Measurements from ENCODE around the gene CALR3.

CALR3 gene

DNA sequence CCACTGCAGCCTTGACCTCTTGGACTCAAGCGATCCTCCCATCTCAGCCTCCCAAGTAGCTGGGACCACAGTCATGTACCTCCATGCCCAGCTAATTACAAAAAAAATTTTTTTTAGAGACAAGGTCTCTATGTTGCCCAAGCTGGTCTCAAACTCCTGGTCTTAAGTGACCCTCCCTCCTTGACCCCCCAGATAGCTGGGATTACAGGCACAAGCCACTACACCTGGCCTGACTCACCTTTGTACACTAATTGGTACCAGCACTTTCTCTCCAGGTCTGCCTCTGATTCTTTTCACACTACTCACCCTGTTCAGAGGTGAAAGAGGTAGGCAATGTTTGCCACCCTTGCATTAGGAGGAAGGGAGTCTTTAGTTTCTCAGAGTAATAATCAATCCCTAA is 18.7 kb downstream of the CALR3 start:
- H3K27me3 ChIP-seq (ENCODE audit: control insufficient read depth, low read length): no peaks in the 10 kb centered on the region
- H3K36me3 ChIP-seq (ENCODE audit: control insufficient read depth, low read length): no peaks in the 10 kb centered on the region
- H3F3A ChIP-seq (ENCODE audit: control insufficient read depth, insufficient read depth): no peaks in the 10 kb centered on the region
- H3K9me2 ChIP-seq (replicated peaks; ENCODE audit: control insufficient read depth, low read length): no peaks in the 10 kb centered on the region
- no peaks in the 10 kb centered on the region; the same call in 1 of the 2 replicates for H3K9me3 ChIP-seq (ENCODE audit: control insufficient read depth, insufficient read depth, low read length)
- no peaks in the 10 kb centered on the region for H3K79me2 ChIP-seq (ENCODE audit: control insufficient read depth, low read length)
- no peaks in the 10 kb centered on the region for H4K20me1 ChIP-seq (ENCODE audit: control insufficient read depth, insufficient read depth, low read depth, low read length)
- H3K27ac ChIP-seq (ENCODE audit: low read depth, low read length): no peak overlapping the region
- peaks cover 2% of the 10 kb centered on the region; the same call in 1 of the 2 replicates for H3K4me1 ChIP-seq (ENCODE audit: control insufficient read depth, low read length)
- no peak overlapping the region for H3K4me3 ChIP-seq (ENCODE audit: low read length)
- H3K4me2 ChIP-seq (ENCODE audit: low read length): no peak overlapping the region
- TF ChIP-seq, protein P1, sequence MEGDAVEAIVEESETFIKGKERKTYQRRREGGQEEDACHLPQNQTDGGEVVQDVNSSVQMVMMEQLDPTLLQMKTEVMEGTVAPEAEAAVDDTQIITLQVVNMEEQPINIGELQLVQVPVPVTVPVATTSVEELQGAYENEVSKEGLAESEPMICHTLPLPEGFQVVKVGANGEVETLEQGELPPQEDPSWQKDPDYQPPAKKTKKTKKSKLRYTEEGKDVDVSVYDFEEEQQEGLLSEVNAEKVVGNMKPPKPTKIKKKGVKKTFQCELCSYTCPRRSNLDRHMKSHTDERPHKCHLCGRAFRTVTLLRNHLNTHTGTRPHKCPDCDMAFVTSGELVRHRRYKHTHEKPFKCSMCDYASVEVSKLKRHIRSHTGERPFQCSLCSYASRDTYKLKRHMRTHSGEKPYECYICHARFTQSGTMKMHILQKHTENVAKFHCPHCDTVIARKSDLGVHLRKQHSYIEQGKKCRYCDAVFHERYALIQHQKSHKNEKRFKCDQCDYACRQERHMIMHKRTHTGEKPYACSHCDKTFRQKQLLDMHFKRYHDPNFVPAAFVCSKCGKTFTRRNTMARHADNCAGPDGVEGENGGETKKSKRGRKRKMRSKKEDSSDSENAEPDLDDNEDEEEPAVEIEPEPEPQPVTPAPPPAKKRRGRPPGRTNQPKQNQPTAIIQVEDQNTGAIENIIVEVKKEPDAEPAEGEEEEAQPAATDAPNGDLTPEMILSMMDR (IDR thresholded peaks at IDR 0.05; ENCODE audit: low read depth, low read length, poor library complexity, severe bottlenecking): no peak
- no peak for TF ChIP-seq EZH2phosphoT487 (IDR thresholded peaks at IDR 0.05; ENCODE audit: borderline replicate concordance, low read length)

DNA sequence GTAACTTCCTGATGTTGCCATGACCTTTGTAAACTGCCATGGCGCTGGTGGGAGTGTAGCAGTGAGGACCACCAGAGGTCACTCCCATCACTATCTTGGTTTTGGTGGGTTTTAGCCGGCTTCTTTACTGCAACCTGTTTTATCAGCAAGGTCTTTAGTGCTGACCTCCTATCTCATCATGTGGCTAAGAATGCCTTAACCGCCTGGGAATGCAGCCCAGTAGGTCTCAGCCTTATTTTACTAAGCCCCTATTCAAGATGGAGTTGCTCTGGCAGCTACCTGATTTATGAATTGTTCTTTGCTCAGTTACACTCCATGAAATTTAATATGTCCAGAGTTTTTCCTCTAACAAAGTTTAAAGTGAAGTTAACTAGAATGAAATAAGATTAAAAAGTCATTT is 19.6 kb downstream of the CALR3 start:
- Histone ChIP-seq H3K4me2 (ENCODE audit: low read length) (no peak overlapping the region), H3K4me3 (ENCODE audit: low read length) (no peak overlapping the region), H4K20me1 (ENCODE audit: control insufficient read depth, insufficient read depth, low read depth, low read length) (no peaks in the 10 kb centered on the region), H3F3A (ENCODE audit: control insufficient read depth, insufficient read depth) (no peaks in the 10 kb centered on the region), H3K4me1 (ENCODE audit: control insufficient read depth, low read length) (peaks cover 4% of the 10 kb centered on the region; the same call in 1 of the 2 replicates), H3K79me2 (ENCODE audit: control insufficient read depth, low read length) (peaks cover 3% of the 10 kb centered on the region), H3K9me3 (ENCODE audit: control insufficient read depth, insufficient read depth, low read length) (no peaks in the 10 kb centered on the region; the same call in 1 of the 2 replicates), H3K27me3 (ENCODE audit: control insufficient read depth, low read length) (no peaks in the 10 kb centered on the region), H3K27ac (ENCODE audit: low read depth, low read length) (no peak overlapping the region), H3K36me3 (ENCODE audit: control insufficient read depth, low read length) (no peaks in the 10 kb centered on the region), H3K9me2 (replicated peaks; ENCODE audit: control insufficient read depth, low read length) (no peaks in the 10 kb centered on the region)
- no peak for TF ChIP-seq EZH2phosphoT487 (IDR thresholded peaks at IDR 0.05; ENCODE audit: borderline replicate concordance, low read length)
- TF ChIP-seq, protein P1 (IDR thresholded peaks at IDR 0.05; ENCODE audit: low read depth, low read length, poor library complexity, severe bottlenecking): no peak

DNA sequence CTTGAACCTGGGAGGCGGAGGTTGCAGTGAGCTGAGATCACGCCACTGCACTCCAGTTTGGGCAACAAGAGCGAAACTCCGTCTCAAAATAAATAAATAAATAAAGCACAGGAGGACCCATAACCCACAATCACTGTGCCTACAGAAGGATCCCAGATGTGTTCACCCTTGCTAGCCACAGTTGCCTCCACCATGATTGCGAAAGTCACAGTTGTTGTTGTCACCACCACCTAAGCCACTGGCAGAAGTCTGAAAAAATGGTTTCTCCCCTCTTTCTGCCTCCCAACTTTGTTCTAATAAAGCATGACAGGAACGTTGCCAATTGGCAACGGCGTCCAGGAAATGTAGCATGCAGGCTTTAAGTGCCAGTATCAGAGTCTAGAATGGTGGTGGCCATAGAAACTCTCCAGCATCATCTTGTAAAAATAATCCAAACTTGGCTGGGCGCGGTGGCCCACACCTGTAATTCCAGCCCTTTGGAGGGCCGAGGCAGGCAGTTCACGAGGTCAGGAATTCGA is 22.0 kb downstream of the CALR3 start:
- no peaks in the 10 kb centered on the region; the same call in 1 of the 2 replicates for H3K9me3 ChIP-seq (ENCODE audit: control insufficient read depth, insufficient read depth, low read length)
- peaks cover 9% of the 10 kb centered on the region; the same call in 1 of the 2 replicates for H3K36me3 ChIP-seq (ENCODE audit: control insufficient read depth, low read length)
- H3K4me1 ChIP-seq (ENCODE audit: control insufficient read depth, low read length): peaks cover 26% of the 10 kb centered on the region
- peaks cover 28% of the 10 kb centered on the region for H3K79me2 ChIP-seq (ENCODE audit: control insufficient read depth, low read length)
- no peak for TF ChIP-seq EZH2phosphoT487 (IDR thresholded peaks at IDR 0.05; ENCODE audit: borderline replicate concordance, low read length)
- TF ChIP-seq, protein P1 (IDR thresholded peaks at IDR 0.05; ENCODE audit: low read depth, low read length, poor library complexity, severe bottlenecking): no peak
- no peaks in the 10 kb centered on the region for H3F3A ChIP-seq (ENCODE audit: control insufficient read depth, insufficient read depth)
- no peaks in the 10 kb centered on the region for H3K9me2 ChIP-seq (replicated peaks; ENCODE audit: control insufficient read depth, low read length)
- H3K27ac ChIP-seq (ENCODE audit: low read depth, low read length): no peak overlapping the region
- no peak overlapping the region for H3K4me3 ChIP-seq (ENCODE audit: low read length)
- H4K20me1 ChIP-seq (ENCODE audit: control insufficient read depth, insufficient read depth, low read depth, low read length): peaks cover 13% of the 10 kb centered on the region; the same call in 1 of the 2 replicates
- H3K27me3 ChIP-seq (ENCODE audit: control insufficient read depth, low read length): no peaks in the 10 kb centered on the region
- no peak overlapping the region for H3K4me2 ChIP-seq (ENCODE audit: low read length)
